Fibroblast of pulmonary artery (primary cell): Measurements from ENCODE around the gene ENOPH1.

Experiments used
- DNase-seq: peaks from one replicate; pipeline ENCODE4 v3.0.0-alpha.2; 2010; ENCODE audit warnings: low read depth
- H3K4me3 ChIP-seq: replicated peaks from 2 replicates; pipeline ENCODE4 v1.5.1; 2011; ENCODE audit warnings: low read depth, mild to moderate bottlenecking, control low read depth, low read length, moderate library complexity
- TF ChIP-seq, protein P1 (sequence below): IDR thresholded peaks from 2 replicates; pipeline ENCODE4 v1.5.1; 2011; ENCODE audit warnings: mild to moderate bottlenecking, control low read depth, low read length, inconsistent platforms; ENCODE audit errors: missing control alignments

ENOPH1 gene

GRCh38 chr4:82508011-82508410, 77.6 kb downstream of the ENOPH1 start:
- TF ChIP-seq, protein P1, sequence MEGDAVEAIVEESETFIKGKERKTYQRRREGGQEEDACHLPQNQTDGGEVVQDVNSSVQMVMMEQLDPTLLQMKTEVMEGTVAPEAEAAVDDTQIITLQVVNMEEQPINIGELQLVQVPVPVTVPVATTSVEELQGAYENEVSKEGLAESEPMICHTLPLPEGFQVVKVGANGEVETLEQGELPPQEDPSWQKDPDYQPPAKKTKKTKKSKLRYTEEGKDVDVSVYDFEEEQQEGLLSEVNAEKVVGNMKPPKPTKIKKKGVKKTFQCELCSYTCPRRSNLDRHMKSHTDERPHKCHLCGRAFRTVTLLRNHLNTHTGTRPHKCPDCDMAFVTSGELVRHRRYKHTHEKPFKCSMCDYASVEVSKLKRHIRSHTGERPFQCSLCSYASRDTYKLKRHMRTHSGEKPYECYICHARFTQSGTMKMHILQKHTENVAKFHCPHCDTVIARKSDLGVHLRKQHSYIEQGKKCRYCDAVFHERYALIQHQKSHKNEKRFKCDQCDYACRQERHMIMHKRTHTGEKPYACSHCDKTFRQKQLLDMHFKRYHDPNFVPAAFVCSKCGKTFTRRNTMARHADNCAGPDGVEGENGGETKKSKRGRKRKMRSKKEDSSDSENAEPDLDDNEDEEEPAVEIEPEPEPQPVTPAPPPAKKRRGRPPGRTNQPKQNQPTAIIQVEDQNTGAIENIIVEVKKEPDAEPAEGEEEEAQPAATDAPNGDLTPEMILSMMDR: no peak
- H3K4me3 ChIP-seq: no peak overlapping the region
- DNase-seq: no peak

- H3K4me3 ChIP-seq: no peak overlapping the region
- no peak for DNase-seq
Observed at GRCh38 chr4:82508806-82509428, 78.5 kb downstream of the ENOPH1 start.

GRCh38 chr4:82510216-82510615, 79.8 kb downstream of the ENOPH1 start:
- no peak overlapping the region for H3K4me3 ChIP-seq
- no peak for DNase-seq
- TF ChIP-seq, protein P1: no peak

More at GRCh38 chr4:82508806-82509428, 78.5 kb downstream of the ENOPH1 start:
- TF ChIP-seq, protein P1: no peak
